H1 (cell line): Measurements from ENCODE around the gene CDC73. TPM values are rescaled to one million over a fixed set of nuclear protein-coding genes. Genes with fewer than 3 reads are reported as not detected.

ENCODE experiments used
- CTCF ChIA-PET: fragments of 300-600 bp; sonication (Branson Sonifier 250); formaldehyde crosslinking; loops from one replicate; lab custom pipeline; 2021; ENCODE audit not compliant: partially characterized antibody; lab: Charles Lee
- POLR2A ChIA-PET: fragments of 300-600 bp; sonication (Branson Sonifier 250); formaldehyde crosslinking; loops from one replicate; lab custom pipeline; 2021; ENCODE audit warnings: inconsistent platforms; ENCODE audit not compliant: partially characterized antibody; lab: Charles Lee
- DNase-seq, 2 experiments: peaks; one replicate each; pipeline versions ENCODE4 v3.0.0 to v3.0.0-alpha.2; 2010 to 2022; ENCODE audit warnings: low spot score in 2 of 2, low read depth in 1 of 2, mixed read lengths in 1 of 2
- FAIRE-seq: peaks from 2 replicates; lab custom pipeline; 2011; peaks lifted over from hg19 to GRCh38; lab: Jason Lieb, UNC
- H2AFZ ChIP-seq: 2 replicates; pipeline ENCODE4 v1.8.1; 2012; ENCODE audit warnings: low read length, inconsistent platforms
- H2AK5ac ChIP-seq: 2 replicates; pipeline ENCODE4 v1.6.1; 2013; ENCODE audit warnings: low read depth, low read length
- H2BK120ac ChIP-seq: replicated peaks from 2 replicates; pipeline ENCODE3; 2013; ENCODE audit warnings: low read depth, low read length, inconsistent platforms
- H2BK12ac ChIP-seq: 2 replicates; pipeline ENCODE4 v1.6.1; 2013; ENCODE audit warnings: low read depth, low read length
- H2BK15ac ChIP-seq: 2 replicates; pipeline ENCODE4 v1.6.1; 2013; ENCODE audit warnings: low read length
- H2BK20ac ChIP-seq: 2 replicates; pipeline ENCODE4 v1.6.1; 2013; ENCODE audit warnings: low read length
- H2BK5ac ChIP-seq: 2 replicates; pipeline ENCODE4 v1.6.1; 2013; ENCODE audit warnings: low read depth, low read length
- H3K14ac ChIP-seq: 2 replicates; pipeline ENCODE4 v1.6.1; 2013; ENCODE audit warnings: inconsistent platforms; ENCODE audit not compliant: insufficient read length
- H3K18ac ChIP-seq: 2 replicates; pipeline ENCODE4 v1.6.1; 2013; ENCODE audit warnings: low read length; ENCODE audit errors: extremely low read depth
- H3K23ac ChIP-seq: 2 replicates; pipeline ENCODE4 v1.6.1; 2013; ENCODE audit warnings: inconsistent platforms; ENCODE audit not compliant: insufficient read length
- H3K23me2 ChIP-seq: 2 replicates; pipeline ENCODE4 v1.6.1; 2013; ENCODE audit warnings: low read depth, low read length
- H3K27ac ChIP-seq: 2 replicates; pipeline ENCODE4 v1.6.1; 2011; ENCODE audit warnings: low read depth, low read length, inconsistent platforms
- H3K27me3 ChIP-seq, 4 experiments: replicated peaks in 1 of 4; 1 replicate in 1 of 4; 2 replicates in 3 of 4; pipeline versions ENCODE4 v1.6.1 to v1.8.1; 2011 to 2013; ENCODE audit warnings: low read length in 3 of 4, mild to moderate bottlenecking in 3 of 4, inconsistent platforms in 2 of 4, mixed read lengths in 2 of 4, moderate library complexity in 1 of 4; ENCODE audit not compliant: control insufficient read depth in 3 of 4, insufficient read depth in 3 of 4; ENCODE audit errors: extremely low read depth in 1 of 4
- H3K36me3 ChIP-seq, 4 experiments: 2 replicates each; pipeline versions ENCODE4 v1.6.1 to v1.8.1; 2011 to 2013; ENCODE audit warnings: mild to moderate bottlenecking in 4 of 4, low read length in 3 of 4, moderate library complexity in 2 of 4, control low read depth in 1 of 4, inconsistent platforms in 1 of 4; ENCODE audit not compliant: insufficient read depth in 4 of 4, control insufficient read depth in 2 of 4
- H3K4ac ChIP-seq: replicated peaks from 2 replicates; pipeline ENCODE3; 2013; ENCODE audit warnings: low read length, low read depth, mixed read lengths, inconsistent platforms; ENCODE audit not compliant: insufficient read length
- H3K4me1 ChIP-seq, 4 experiments: replicated peaks in 1 of 4; 1 replicate in 1 of 4; 2 replicates in 3 of 4; pipeline versions ENCODE4 v1.6.1 to v1.8.1; 2011 to 2013; ENCODE audit warnings: low read length in 3 of 4, inconsistent platforms in 2 of 4, mixed read lengths in 1 of 4; ENCODE audit not compliant: insufficient read depth in 4 of 4, control insufficient read depth in 3 of 4
- H3K4me2 ChIP-seq, 2 experiments: 2 replicates each; pipeline versions ENCODE4 v1.6.1 to v1.8.1; 2011 to 2013; ENCODE audit warnings: low read depth in 2 of 2, low read length in 2 of 2, control low read depth in 1 of 2, inconsistent platforms in 1 of 2, mild to moderate bottlenecking in 1 of 2; ENCODE audit not compliant: insufficient read depth in 1 of 2
- H3K4me3 ChIP-seq, 4 experiments: fragments of 200-600, 300-600 bp in 1 of 4; sonication (generic), shearing (Covaris generic), sonication (Bioruptor Twin) in 1 of 4; 2 replicates each; pipeline versions ENCODE4 v1.5.1 to v1.8.1; 2011 to 2016; ENCODE audit warnings: low read length in 4 of 4, low read depth in 3 of 4, control low read depth in 2 of 4, inconsistent platforms in 2 of 4, mild to moderate bottlenecking in 2 of 4, mixed read lengths in 1 of 4, moderate library complexity in 1 of 4; ENCODE audit not compliant: insufficient read depth in 2 of 4; ENCODE audit errors: extremely low read depth in 1 of 4
- H3K56ac ChIP-seq: replicated peaks from 2 replicates; pipeline ENCODE3; 2013; ENCODE audit warnings: low read depth, mild to moderate bottlenecking, mixed read lengths, low read length, inconsistent platforms; ENCODE audit not compliant: insufficient read length
- H3K79me1 ChIP-seq: 2 replicates; pipeline ENCODE4 v1.6.1; 2013; ENCODE audit warnings: low read depth, low read length, control low read depth
- H3K79me2 ChIP-seq, 2 experiments: 2 replicates each; pipeline versions ENCODE4 v1.6.1 to v1.8.1; 2012 to 2013; ENCODE audit warnings: low read length in 2 of 2, mild to moderate bottlenecking in 2 of 2, inconsistent platforms in 1 of 2; ENCODE audit not compliant: insufficient read depth in 2 of 2, control insufficient read depth in 1 of 2
- H3K9ac ChIP-seq, 4 experiments: replicated peaks in 1 of 4; 1 replicate in 1 of 4; 2 replicates in 3 of 4; pipeline versions ENCODE4 v1.6.1 to v1.8.1; 2011 to 2013; ENCODE audit warnings: low read depth in 3 of 4, low read length in 3 of 4, control low read depth in 2 of 4, mild to moderate bottlenecking in 2 of 4, moderate library complexity in 2 of 4, inconsistent platforms in 1 of 4; ENCODE audit errors: extremely low read depth in 1 of 4
- H3K9me3 ChIP-seq, 2 experiments: 2 replicates each; pipeline versions ENCODE4 v1.6.1 to v1.8.1; 2012 to 2013; ENCODE audit warnings: mild to moderate bottlenecking in 2 of 2, moderate library complexity in 2 of 2, control low read depth in 1 of 2, inconsistent platforms in 1 of 2, low read depth in 1 of 2, low read length in 1 of 2, mixed read lengths in 1 of 2; ENCODE audit not compliant: insufficient read depth in 2 of 2
- H4K20me1 ChIP-seq, 2 experiments: replicated peaks in 1 of 2; 2 replicates each; pipeline versions ENCODE3 to v1.8.1; 2011 to 2013; ENCODE audit warnings: inconsistent platforms in 2 of 2, low read length in 2 of 2, mild to moderate bottlenecking in 1 of 2; ENCODE audit not compliant: insufficient read depth in 2 of 2, control insufficient read depth in 1 of 2
- H4K5ac ChIP-seq: 2 replicates; pipeline ENCODE4 v1.6.1; 2013; ENCODE audit warnings: low read length, low read depth, mixed read lengths, inconsistent platforms; ENCODE audit not compliant: insufficient read length
- H4K8ac ChIP-seq: 2 replicates; pipeline ENCODE4 v1.8.0; 2013; ENCODE audit warnings: mild to moderate bottlenecking, moderate library complexity, low read length, inconsistent platforms; ENCODE audit not compliant: insufficient read depth; ENCODE audit errors: extremely low read depth
- H4K91ac ChIP-seq: replicated peaks from 2 replicates; pipeline ENCODE3; 2013; ENCODE audit warnings: low read length, mixed read lengths, inconsistent platforms; ENCODE audit not compliant: insufficient read length
- MAX ChIP-seq: IDR thresholded peaks from 2 replicates; pipeline ENCODE4 v1.6.1; 2012; ENCODE audit warnings: inconsistent platforms
- SP2 ChIP-seq: IDR thresholded peaks from 2 replicates; pipeline ENCODE4 v1.6.1; 2012; ENCODE audit warnings: mild to moderate bottlenecking, low read length, inconsistent platforms
- TAF1 ChIP-seq: IDR thresholded peaks from 2 replicates; pipeline ENCODE4 v1.6.1; 2011; ENCODE audit warnings: mild to moderate bottlenecking, low read depth, low read length
- TEAD4 ChIP-seq: IDR thresholded peaks from 2 replicates; pipeline ENCODE4 v1.6.1; 2012; ENCODE audit warnings: low read depth, low read length, inconsistent platforms, mixed read lengths
- WGBS, 2 experiments: shearing (Covaris generic) in 1 of 2; methylation state at CpG; one replicate each; pipeline versions ENCODE4 v1.1.6 to v1.1.7; 2013 to 2015; ENCODE audit warnings: low lambda C conversion rate in 2 of 2, mixed read lengths in 2 of 2, inconsistent platforms in 1 of 2, low coverage in 1 of 2, missing lambda C conversion rate in 1 of 2; ENCODE audit not compliant: insufficient replicate concordance in 2 of 2, insufficient coverage in 1 of 2, insufficient read length in 1 of 2; ENCODE audit errors: extremely low coverage in 1 of 2, missing lambda C conversion rate in 1 of 2; 5-methylcytosine and 5-hydroxymethylcytosine counted together
- polyA plus RNA-seq, 7 experiments: library from polyadenylated mRNA; depleted of rRNA in 3 of 7; stranded (reverse) in 5 of 7; unstranded in 2 of 7; fragments of >200 nt in 5 of 7; fragments of 200-250 nt in 2 of 7; gene quantifications; 1 replicate in 5 of 7; 2 replicates in 1 of 7; 4 replicates in 1 of 7; pipeline versions ENCODE4 v1.2.1 to v1.2.3, GENCODE V29; 2011 to 2013; ENCODE audit warnings: missing spikeins in 2 of 7, mixed read lengths in 2 of 7
- total RNA-seq: library from RNA; stranded (reverse); fragmentation: NEBNext Ultra II Directional; extraction: Animal tissue kit (Norgen Biotek cat#: 25700); gene quantifications from 2 replicates; pipeline ENCODE4 v1.2.1, GENCODE V29; 2021

CDC73 gene
- total and polyA plus RNA-seq, 2 of the 8 experiments (the other 6 are each of a cell fraction or from before 2014, with no cell fraction given) = 9.8 to 64.0 TPM

DNA sequence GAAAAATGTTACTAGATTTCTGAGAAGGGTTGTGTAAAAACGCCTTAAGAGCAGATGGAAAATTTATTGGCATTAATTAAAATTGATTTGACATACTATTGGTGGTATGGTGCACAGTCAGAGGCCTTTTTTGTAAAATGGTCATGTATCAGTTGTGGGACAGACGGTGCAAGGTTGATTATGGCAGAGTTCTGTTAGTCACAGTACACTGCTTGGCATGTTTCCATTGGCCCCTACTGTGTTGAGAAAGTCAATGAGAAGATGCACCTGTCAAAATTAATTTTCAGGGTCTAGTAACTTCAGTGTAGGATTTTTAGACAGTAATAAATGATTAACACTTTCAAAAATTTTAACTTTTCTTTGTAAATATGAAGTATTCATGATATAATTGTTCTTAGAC, 60.2 kb downstream of the CDC73 start:
- H3K4ac ChIP-seq = no peak overlapping the region
- no peaks in the 10 kb centered on the region; a peak in 1 of 7 replicates for H3K4me1 ChIP-seq
- no peak overlapping the region for H4K5ac ChIP-seq
- H2BK12ac ChIP-seq = no peak overlapping the region
- H3K27ac ChIP-seq = no peak overlapping the region
- no peak overlapping the region for H3K14ac ChIP-seq
- H3K9me3 ChIP-seq = no peaks in the 10 kb centered on the region
- no peak overlapping the region for H4K91ac ChIP-seq
- CTCF ChIA-PET = interaction anchor here (2.3 kb wide), 1 partner anchor 9 kb away, joined by 10 read pairs; no protein-coding TSS in a partner anchor
- no peak for TF ChIP-seq TEAD4
- TF ChIP-seq SP2 = no peak
- TF ChIP-seq MAX = no peak
- TF ChIP-seq TAF1 = no peak
- no peaks in the 10 kb centered on the region for H3K23me2 ChIP-seq
- H4K20me1 ChIP-seq = peaks cover 2 to 5% of the 10 kb centered on the region in 2 experiments
- peaks cover 0 to 44% of the 10 kb centered on the region in 2 experiments; a peak in 3 of 4 replicates for H3K79me2 ChIP-seq
- H2BK120ac ChIP-seq = no peak overlapping the region
- DNase-seq = no peak
- no peak overlapping the region for H2BK5ac ChIP-seq
- H3K4me3 ChIP-seq = no peak overlapping the region
- POLR2A ChIA-PET = interaction anchor here (0.7 kb wide), 1 partner anchor 1095 kb away, joined by 3 read pairs; no protein-coding TSS in a partner anchor
- H3K56ac ChIP-seq = no peak overlapping the region
- no peak overlapping the region for H4K8ac ChIP-seq
- H2BK20ac ChIP-seq = no peak overlapping the region
- FAIRE-seq = no peak
- WGBS, 2 experiments = 75 to 100% methylated on average over 1 to 2 of the region's 2 CpGs
- no peaks in the 10 kb centered on the region for H3K27me3 ChIP-seq
- no peak overlapping the region for H2AFZ ChIP-seq
- H3K18ac ChIP-seq = no peak overlapping the region
- H2BK15ac ChIP-seq = no peak overlapping the region
- H3K23ac ChIP-seq = no peak overlapping the region
- H3K9ac ChIP-seq = no peak overlapping the region
- H3K79me1 ChIP-seq = no peaks in the 10 kb centered on the region; the same call in 1 of the 2 replicates
- no peak overlapping the region for H3K4me2 ChIP-seq
- H3K36me3 ChIP-seq = no peaks in the 10 kb centered on the region
- no peak overlapping the region for H2AK5ac ChIP-seq
